GM10847 (cell line): ENCODE data around the gene RGMA.

Experiments
- POLR2A ChIP-seq: IDR thresholded peaks from 2 replicates; pipeline ENCODE4 v1.6.1; 2011; ENCODE audit not compliant: insufficient read length; ENCODE audit errors: extremely low read depth

The RGMA gene

GRCh38 chr15:93076217-93076616, 12.8 kb downstream of the RGMA start:
- no peak for TF ChIP-seq POLR2A

DNA sequence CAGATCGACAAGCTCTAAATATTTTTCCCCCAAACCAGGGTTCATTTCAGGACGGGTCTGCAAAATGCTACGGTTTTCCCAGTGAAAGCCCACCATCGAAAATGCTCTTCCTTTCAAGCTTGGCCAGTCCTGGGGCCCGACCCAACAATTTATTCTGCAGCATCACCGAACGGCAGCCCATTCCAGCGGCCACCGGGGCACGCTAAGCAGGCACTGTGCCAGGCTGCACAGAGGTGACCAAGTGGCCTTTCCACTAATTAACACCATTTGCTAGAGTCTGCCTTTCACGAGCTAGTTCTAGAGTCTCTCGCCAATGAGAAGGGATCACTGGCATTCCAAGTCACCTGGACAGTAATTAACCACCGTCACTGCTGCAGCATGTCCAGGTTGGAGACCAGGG, 14.4 kb downstream of the RGMA start:
- TF ChIP-seq POLR2A = no peak

- no peak for TF ChIP-seq POLR2A
These were observed 15.5 kb downstream of the RGMA start for GRCh38 chr15:93073465-93073952.

DNA sequence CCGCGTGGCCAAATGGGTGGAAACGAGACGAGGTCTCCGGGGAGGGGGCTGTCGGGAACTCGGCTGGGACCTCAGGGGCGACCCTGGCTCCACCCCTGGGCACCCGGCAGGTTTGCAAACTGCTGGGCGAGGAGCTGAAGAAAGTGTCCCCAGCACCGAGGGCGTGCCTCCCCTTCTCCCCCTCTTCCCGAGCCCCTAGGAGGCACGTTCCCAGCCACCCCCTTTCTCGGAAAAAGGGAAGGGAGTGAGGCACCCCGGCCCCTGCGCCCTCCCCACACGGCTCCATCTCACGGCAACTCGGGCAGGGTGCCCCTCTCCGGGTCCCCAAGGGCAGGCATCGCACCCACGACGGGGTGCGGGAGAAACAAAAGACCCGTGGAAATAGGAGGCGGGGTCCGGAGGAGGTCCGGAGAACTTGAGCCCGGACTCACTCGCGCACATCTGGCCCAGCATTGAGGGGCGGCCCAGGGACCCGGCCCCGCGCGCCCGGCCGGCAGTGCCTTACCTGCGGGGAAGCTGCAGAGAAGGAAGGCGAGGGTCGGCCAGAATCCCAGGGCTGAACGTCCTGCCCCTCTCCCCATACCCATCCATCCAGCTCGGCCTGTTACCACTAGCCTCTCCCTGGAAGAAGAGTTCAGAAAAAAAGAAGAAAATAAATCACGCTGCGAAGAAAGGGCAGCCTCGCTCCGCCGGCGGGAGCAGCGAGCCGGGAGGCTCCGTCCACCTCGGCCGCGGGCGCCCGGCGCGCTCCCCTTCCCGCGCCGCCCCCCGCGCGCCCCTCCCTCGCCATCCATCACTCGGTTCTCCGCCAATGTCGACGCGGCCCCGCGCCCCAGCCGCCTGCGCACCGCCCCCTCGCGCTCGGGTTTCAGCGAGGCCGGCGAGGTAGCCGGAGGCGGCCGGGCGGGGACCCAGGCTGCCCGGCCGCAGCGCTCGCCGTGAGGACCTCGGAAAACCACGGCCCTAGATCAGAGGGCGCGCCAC, 16.3 kb downstream of the RGMA start:
- TF ChIP-seq POLR2A = no peak

DNA sequence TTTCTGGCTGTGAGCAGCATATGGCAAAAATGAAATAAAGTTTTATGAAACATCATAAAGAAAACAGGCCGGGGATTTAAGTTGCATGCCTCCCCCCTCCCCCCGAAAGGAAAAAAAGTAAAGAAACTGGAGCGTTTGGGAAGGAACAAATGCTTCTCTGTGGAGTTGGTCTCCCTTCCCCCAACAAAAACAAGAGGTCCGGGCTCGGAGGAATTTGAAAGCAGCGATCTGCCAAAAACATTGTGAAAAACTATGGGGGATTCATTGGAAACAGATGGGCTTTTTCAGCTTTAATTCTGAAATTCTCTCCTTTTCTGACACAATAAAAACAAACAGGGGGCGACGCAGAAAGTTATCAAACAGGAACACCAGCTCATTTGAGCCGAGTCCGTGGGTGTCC, 17.0 kb downstream of the RGMA start:
- no peak for TF ChIP-seq POLR2A

DNA sequence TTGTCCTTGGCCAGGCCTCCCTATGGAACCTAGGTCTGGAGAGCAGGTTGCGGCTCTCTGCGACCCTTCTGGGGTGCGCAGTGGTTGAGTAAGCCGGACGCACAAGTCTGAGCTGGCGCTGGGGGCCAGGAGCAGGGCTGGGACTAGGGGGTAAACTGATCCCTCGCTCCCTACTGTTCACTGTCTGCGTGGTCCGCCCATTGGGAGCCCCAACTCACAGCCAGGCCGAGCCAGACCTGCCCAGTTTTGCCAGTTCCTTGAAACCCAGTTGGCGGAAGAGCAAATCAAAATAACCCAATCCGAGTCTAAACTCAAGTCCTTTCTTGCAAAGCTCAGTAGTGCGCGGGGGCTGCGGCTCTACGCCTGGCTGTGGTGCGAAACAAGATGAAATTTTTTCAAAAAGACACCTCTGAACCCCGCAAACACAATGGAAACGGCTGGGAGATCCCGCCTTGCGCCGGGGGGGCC, 17.5 kb downstream of the RGMA start:
- TF ChIP-seq POLR2A = no peak

DNA sequence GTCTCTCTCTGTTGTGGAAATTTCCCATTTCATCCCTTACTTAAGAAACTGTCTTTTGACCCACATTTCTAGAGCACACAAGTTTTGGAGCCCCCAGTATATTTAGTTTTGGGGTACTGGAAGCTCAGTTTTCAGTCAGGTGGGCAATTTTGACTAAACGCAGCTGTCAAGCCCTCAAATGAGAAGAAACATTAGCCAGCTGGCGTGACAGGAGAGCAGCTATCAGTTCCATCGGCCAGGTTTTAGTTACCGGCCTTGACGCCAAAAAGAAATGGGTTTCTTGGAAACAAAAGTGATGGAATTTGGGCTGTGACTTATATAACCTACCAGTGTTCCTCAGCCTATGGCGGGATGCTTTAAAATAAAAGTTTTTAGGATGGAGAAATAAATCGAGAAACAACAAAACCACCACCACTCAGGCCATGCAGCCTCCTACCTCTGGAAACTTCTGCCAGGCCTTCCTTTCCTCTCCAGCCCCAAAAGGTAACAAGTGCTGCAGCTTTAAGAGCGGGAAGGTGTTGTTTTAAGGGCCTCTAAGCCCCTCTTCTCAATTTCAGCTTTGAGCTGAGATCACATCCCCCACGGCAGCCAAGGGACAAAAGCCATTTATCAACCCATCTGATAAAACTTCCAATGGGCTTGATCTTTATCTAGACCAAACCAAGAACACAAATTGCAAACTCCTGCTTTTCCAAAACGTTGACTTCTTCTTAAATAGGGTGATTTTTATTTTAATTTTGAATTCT, 18.3 kb downstream of the RGMA start:
- TF ChIP-seq POLR2A = no peak

DNA sequence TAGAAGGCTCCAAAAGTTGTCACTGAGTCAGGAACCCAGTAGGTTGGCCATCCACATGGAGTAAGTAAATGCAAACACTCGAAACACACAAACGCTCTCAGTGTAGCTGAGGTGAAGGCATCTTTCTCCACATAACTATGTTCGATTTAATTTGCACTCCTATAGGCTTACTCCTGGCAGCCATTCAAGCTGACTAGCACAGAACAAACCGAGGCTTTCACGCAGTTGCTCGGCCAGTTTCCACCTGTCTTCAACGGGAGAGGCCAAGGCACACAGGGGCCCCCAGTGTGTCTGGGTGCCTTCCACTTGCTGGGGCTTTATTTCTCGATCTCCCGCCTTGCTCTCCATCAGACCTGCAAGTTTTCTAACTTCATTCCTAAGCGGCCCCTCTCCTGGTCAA, 18.9 kb downstream of the RGMA start:
- no peak for TF ChIP-seq POLR2A

DNA sequence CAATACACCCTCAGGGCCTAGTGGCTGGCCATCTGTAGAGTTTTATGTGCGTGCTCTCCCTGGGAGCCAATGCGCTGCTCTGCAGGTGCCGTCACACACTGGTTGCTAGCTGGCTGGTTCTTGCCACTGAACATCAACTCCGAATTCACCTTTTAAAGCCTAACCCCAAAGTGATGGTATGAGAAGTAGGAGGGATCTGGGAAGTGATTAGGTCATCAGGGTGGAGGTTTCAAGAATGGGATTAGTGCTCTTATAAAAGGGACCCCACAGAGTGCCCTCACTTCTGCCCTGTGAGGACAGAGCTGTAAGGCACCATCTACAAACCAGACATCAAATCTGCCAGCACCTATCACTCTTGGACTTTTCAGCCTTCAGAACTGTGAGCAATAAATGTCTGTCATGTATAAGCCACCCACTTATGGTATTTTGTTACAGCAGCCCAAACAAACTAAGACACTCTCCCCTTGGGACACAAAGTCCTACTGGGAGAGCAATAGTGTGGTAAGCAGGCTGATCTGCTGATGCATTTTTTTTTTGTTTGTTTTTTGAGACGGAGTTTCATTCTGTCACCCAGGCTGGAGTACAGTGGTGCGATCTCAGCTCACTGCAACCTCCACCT, 20.3 kb downstream of the RGMA start:
- no peak for TF ChIP-seq POLR2A

GRCh38 chr15:93067649-93068085, 21.3 kb downstream of the RGMA start:
- no peak for TF ChIP-seq POLR2A

DNA sequence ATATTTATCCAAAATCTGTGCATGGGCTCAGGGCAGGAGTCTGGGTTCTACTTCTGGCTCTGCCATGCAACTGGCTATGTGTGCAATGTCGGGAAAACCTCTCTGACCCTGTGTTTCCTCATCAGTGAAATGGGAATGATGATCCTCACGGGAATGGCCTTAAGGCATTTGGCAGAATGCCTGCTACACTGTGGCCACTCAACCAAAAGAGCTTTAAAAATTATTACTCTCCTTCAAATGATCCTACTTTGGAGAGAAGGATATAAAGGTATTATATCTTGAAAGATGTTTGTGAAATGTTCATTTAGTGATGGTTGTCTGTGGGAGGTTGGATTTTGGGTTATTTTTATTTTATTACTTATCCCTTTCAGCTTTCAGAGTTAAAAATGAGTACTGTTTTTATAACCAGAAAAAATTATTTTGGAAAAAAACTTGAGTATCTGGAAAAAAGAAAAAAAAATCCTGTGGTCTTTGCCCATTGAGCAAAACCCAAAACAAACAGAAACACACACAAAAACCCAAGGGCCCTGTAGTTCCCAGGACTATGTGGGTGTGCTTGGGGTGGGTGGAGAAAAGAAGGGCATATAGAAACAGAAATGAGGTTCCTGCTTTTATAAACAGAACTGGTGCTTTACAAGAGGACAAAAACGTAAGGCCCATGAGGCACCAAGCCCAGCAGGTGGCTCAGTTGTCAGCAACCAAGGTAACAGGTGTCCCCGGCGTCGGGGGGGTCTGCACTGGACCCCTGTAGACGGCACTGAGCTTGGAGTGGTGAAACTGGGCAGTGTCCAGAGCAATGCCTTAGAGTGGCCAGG, 22.0 kb downstream of the RGMA start:
- TF ChIP-seq POLR2A = no peak

DNA sequence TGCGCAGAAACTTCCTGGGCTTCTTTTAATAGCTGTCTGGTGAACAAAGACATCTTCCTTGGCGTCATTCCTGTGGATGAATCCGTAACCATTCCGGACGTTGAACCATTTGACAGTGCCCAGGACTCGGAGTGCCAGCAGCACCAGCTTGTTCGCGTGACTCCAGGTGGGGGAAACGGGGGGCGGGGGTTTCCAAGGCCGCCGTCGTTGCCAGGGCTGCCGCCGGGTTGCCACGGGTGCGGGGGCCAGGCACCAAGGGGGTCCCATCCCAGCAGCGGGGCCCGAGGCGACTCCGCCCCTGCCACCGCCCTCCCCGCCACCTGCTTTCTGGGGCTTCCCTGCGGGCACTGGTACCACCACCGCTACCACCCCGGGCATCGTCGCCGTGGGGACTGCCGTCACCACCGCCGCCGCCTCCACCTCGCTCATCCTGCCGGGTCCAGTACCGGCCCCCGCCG, 22.8 kb downstream of the RGMA start:
- no peak for TF ChIP-seq POLR2A

DNA sequence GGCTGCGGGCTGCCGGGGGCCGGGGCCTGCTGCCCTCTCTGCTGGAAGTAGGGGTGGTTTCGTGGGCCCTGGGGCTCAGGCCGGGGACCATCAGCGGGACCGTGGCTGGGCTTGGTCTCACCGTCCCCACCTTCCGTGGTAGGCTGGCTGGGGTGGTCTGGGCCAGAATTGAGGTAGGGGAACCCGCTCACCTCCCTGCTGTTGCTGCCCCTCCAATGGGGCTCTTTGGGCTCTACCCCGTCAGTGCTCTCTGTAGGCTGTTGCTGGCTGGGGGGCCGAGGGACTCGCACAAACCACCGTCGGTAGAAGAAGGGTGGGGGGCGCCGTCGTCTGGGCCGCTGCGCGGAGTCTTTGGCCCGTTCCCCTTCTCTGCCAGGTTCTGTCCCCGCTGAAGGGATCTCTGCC, 23.4 kb downstream of the RGMA start:
- no peak for TF ChIP-seq POLR2A
